Trophoblast cell (in vitro differentiated cells and primary cell): ENCODE data around the gene DNAH17.

Experiments
- DNase-seq, 2 donors: peaks; one replicate each; pipeline ENCODE4 v3.0.0-alpha.2; 2016
- H2AFZ ChIP-seq: 2 replicates; pipeline ENCODE4 v1.6.1; 2013; ENCODE audit warnings: low read length, moderate library complexity, mild to moderate bottlenecking; ENCODE audit not compliant: insufficient read depth, poor library complexity
- H2AK5ac ChIP-seq: 2 replicates; pipeline ENCODE4 v1.6.1; 2013; ENCODE audit warnings: mild to moderate bottlenecking, low read length
- H2BK120ac ChIP-seq: 2 replicates; pipeline ENCODE4 v1.6.1; 2013; ENCODE audit warnings: low read length, mild to moderate bottlenecking, moderate library complexity; ENCODE audit not compliant: insufficient read depth, poor library complexity
- H2BK12ac ChIP-seq: 2 replicates; pipeline ENCODE4 v1.6.1; 2013; ENCODE audit warnings: mild to moderate bottlenecking, low read length, moderate library complexity
- H2BK5ac ChIP-seq: 2 replicates; pipeline ENCODE4 v1.6.1; 2013; ENCODE audit warnings: low read length, low read depth, moderate library complexity, mild to moderate bottlenecking; ENCODE audit not compliant: poor library complexity
- H3K14ac ChIP-seq: 2 replicates; pipeline ENCODE4 v1.6.1; 2013; ENCODE audit warnings: mild to moderate bottlenecking, low read length
- H3K18ac ChIP-seq: 2 replicates; pipeline ENCODE4 v1.6.1; 2013; ENCODE audit warnings: mild to moderate bottlenecking, low read length
- H3K23ac ChIP-seq: 2 replicates; pipeline ENCODE4 v1.6.1; 2013; ENCODE audit warnings: low read length
- H3K27ac ChIP-seq: 2 replicates; pipeline ENCODE4 v1.5.1; 2013; ENCODE audit warnings: low read depth, mild to moderate bottlenecking, inconsistent platforms, low read length, moderate library complexity
- H3K27me3 ChIP-seq: 2 replicates; pipeline ENCODE4 v1.6.1; 2013; ENCODE audit warnings: inconsistent platforms, mild to moderate bottlenecking, low read length, moderate library complexity; ENCODE audit not compliant: insufficient read depth
- H3K36me3 ChIP-seq, 2 experiments: 1 replicate in 1 of 2; 2 replicates in 1 of 2; pipeline ENCODE4 v1.6.1; 2013; ENCODE audit warnings: low read length in 2 of 2, mild to moderate bottlenecking in 2 of 2, moderate library complexity in 1 of 2; ENCODE audit not compliant: insufficient read depth in 2 of 2, control insufficient read depth in 1 of 2
- H3K4ac ChIP-seq: 2 replicates; pipeline ENCODE4 v1.6.1; 2013; ENCODE audit warnings: low read depth, mild to moderate bottlenecking, low read length, moderate library complexity
- H3K4me1 ChIP-seq, 2 experiments: 1 replicate in 1 of 2; 2 replicates in 1 of 2; pipeline ENCODE4 v1.6.1; 2013; ENCODE audit warnings: low read length in 2 of 2, mild to moderate bottlenecking in 2 of 2, moderate library complexity in 1 of 2; ENCODE audit not compliant: insufficient read depth in 2 of 2, control insufficient read depth in 1 of 2
- H3K4me2 ChIP-seq: 2 replicates; pipeline ENCODE4 v1.6.1; 2013; ENCODE audit warnings: inconsistent platforms, mild to moderate bottlenecking, low read length, moderate library complexity
- H3K4me3 ChIP-seq: 2 replicates; pipeline ENCODE4 v1.5.1; 2013; ENCODE audit warnings: mild to moderate bottlenecking, low read depth, low read length, inconsistent platforms
- H3K79me1 ChIP-seq: one replicate; pipeline ENCODE4 v1.6.1; 2013; ENCODE audit warnings: low read length
- H3K79me2 ChIP-seq: 2 replicates; pipeline ENCODE4 v1.6.1; 2013; ENCODE audit warnings: low read length, mild to moderate bottlenecking; ENCODE audit not compliant: control insufficient read depth, insufficient read depth, poor library complexity
- H3K9ac ChIP-seq: 2 replicates; pipeline ENCODE4 v1.6.1; 2013; ENCODE audit warnings: mild to moderate bottlenecking, low read length
- H3K9me3 ChIP-seq: 2 replicates; pipeline ENCODE4 v1.6.1; 2013; ENCODE audit warnings: low read depth, mild to moderate bottlenecking, control low read depth, inconsistent platforms, low read length; ENCODE audit not compliant: insufficient read depth
- H4K12ac ChIP-seq: 2 replicates; pipeline ENCODE4 v1.6.1; 2013; ENCODE audit warnings: low read depth, mild to moderate bottlenecking, low read length, moderate library complexity
- H4K8ac ChIP-seq: 2 replicates; pipeline ENCODE4 v1.6.1; 2013; ENCODE audit warnings: low read depth, mild to moderate bottlenecking, low read length, moderate library complexity
- H4K91ac ChIP-seq: one replicate; pipeline ENCODE4 v1.6.1; 2013; ENCODE audit warnings: low read depth, mild to moderate bottlenecking, low read length, moderate library complexity
- WGBS: extraction: QIAGEN DNeasy Blood & Tissue Kit; methylation state at CpG from one replicate; pipeline ENCODE4 v1.1.7; 2013; ENCODE audit warnings: missing lambda C conversion rate; ENCODE audit not compliant: insufficient read length, insufficient coverage; ENCODE audit errors: extremely low coverage; 5-methylcytosine and 5-hydroxymethylcytosine counted together

The DNAH17 gene

DNA sequence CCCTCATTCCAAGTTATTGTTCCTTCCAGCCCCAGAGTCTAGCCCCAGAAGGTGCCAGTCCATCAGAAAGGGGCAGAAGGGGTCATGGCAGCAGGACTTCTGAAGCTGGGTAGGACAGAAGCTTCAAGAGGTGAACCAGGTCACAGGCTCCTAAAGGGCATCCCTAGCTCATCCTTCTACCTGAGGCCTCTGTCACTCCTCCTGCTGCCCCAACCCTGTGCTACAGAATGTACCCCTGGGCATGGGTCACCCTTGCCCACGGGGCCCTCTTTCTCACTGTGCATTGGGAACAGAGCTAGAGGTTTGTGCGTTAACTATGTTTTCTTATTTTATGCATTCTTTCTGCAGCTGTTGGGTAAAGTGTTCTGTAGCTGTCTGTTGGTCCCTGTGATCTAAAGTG, 46.5 kb downstream of the DNAH17 start:
- Histone ChIP-seq H3K27ac (no peak overlapping the region), H3K79me1 (no peaks in the 10 kb centered on the region), H2AFZ (no peak overlapping the region), H3K27me3 (no peaks in the 10 kb centered on the region), H2BK120ac (no peak overlapping the region), H2BK12ac (no peak overlapping the region), H3K14ac (no peak overlapping the region), H3K79me2 (no peaks in the 10 kb centered on the region), H3K9ac (no peak overlapping the region), H3K18ac (no peak overlapping the region), H3K4me1 (no peaks in the 10 kb centered on the region), H4K12ac (no peak overlapping the region), H3K9me3 (no peaks in the 10 kb centered on the region), H2AK5ac (no peak overlapping the region), H3K4ac (no peak overlapping the region), H3K4me2 (no peak overlapping the region), H4K8ac (no peak overlapping the region), H3K23ac (no peak overlapping the region), H4K91ac (no peak overlapping the region), H3K4me3 (no peak overlapping the region), H2BK5ac (no peak overlapping the region), H3K36me3 (no peaks in the 10 kb centered on the region)
- no CpG with 5 or more reads among the region's 2 CpGs for WGBS
- DNase-seq: no peak

DNA sequence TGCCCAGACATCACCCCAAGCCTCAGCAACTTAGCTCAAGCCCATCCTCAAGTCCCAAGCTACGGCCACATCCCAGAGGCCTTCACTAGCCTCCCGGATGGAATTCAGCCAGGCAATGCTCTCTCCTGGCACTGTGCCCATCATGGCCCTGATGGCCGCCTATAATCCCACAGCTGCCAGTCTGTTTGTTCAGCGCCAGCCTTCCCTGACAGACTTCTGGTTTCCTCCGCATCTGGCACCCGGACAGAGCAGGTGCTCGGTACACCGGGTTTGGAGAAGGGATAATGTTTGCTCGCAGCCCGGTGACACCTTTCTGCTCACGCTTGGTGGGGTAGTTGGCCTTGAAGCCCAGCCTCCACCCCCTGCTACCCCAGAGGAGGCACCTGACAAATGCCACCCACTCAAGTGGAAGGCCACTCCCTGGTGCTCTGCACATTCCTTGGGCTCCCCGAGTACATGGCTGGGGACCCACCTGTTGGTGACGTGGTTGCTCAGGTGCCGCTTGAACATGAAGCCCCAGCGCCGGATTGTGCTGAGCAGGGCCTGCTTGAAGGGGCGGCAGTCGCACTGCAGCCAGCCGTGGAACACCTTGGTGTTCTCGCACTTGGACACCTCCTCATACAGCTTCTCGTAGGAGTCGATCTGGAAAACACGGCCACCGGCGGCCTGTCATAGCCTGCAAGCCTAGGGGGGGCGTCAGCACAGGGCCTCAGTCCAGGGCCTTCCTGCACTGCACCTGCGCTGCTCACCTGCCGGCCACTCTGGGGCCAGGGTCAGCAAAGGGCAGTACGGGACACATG, 47.1 kb downstream of the DNAH17 start:
- Histone ChIP-seq H4K8ac (no peak overlapping the region), H3K4me1 (no peaks in the 10 kb centered on the region), H2AK5ac (no peak overlapping the region), H3K79me2 (no peaks in the 10 kb centered on the region), H3K4me2 (no peak overlapping the region), H2BK5ac (no peak overlapping the region), H2BK120ac (no peak overlapping the region), H3K4ac (no peak overlapping the region), H3K4me3 (no peak overlapping the region), H2AFZ (no peak overlapping the region), H3K27ac (no peak overlapping the region), H3K79me1 (no peaks in the 10 kb centered on the region), H4K12ac (no peak overlapping the region), H4K91ac (no peak overlapping the region), H3K27me3 (no peaks in the 10 kb centered on the region), H3K9ac (no peak overlapping the region), H3K36me3 (no peaks in the 10 kb centered on the region), H3K14ac (no peak overlapping the region), H3K18ac (no peak overlapping the region), H3K23ac (no peak overlapping the region), H3K9me3 (no peaks in the 10 kb centered on the region), H2BK12ac (no peak overlapping the region)
- no CpG with 5 or more reads among the region's 29 CpGs for whole genome bisulfite sequencing
- no peak for DNase-seq

GRCh38 chr17:78529251-78529650, 47.9 kb downstream of the DNAH17 start:
- Histone ChIP-seq H3K9ac (no peak overlapping the region), H3K4me1 (no peaks in the 10 kb centered on the region), H3K4ac (no peak overlapping the region), H3K9me3 (no peaks in the 10 kb centered on the region), H3K79me1 (no peaks in the 10 kb centered on the region), H4K12ac (no peak overlapping the region), H3K27me3 (no peaks in the 10 kb centered on the region), H3K4me2 (no peak overlapping the region), H2AFZ (no peak overlapping the region), H2BK5ac (no peak overlapping the region), H3K36me3 (no peaks in the 10 kb centered on the region), H2BK12ac (no peak overlapping the region), H2BK120ac (no peak overlapping the region), H4K91ac (no peak overlapping the region), H3K79me2 (no peaks in the 10 kb centered on the region), H3K18ac (no peak overlapping the region), H4K8ac (no peak overlapping the region), H3K27ac (no peak overlapping the region), H3K4me3 (no peak overlapping the region), H2AK5ac (no peak overlapping the region), H3K14ac (no peak overlapping the region), H3K23ac (no peak overlapping the region)
- no CpG with 5 or more reads among the region's 11 CpGs for WGBS
- DNase-seq: no peak

DNA sequence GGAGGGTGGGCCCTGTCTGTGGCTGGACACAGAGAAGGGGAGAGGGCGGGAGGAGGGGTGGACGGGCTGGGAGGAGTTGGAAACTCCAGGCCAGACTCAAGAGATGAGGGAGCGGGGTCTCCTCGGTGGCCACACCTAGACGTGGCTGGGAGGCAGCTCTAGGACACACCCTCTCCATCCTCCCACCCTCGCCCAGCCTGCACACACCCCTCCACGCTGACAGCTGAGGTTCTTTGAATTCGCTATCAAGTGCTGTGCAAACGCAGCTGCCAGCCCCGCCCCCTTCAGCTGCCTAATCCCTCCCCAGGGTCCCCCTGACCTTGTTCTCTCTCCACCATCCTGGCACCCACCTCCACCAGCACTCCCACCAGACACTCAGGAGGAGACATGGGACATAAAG, 48.7 kb downstream of the DNAH17 start:
- Histone ChIP-seq H3K18ac (no peak overlapping the region), H3K23ac (no peak overlapping the region), H3K36me3 (no peaks in the 10 kb centered on the region), H3K27me3 (no peaks in the 10 kb centered on the region), H2BK120ac (no peak overlapping the region), H2AK5ac (no peak overlapping the region), H3K4me1 (no peaks in the 10 kb centered on the region), H3K9me3 (no peaks in the 10 kb centered on the region), H3K9ac (no peak overlapping the region), H3K79me1 (no peaks in the 10 kb centered on the region), H3K4me2 (no peak overlapping the region), H2BK12ac (no peak overlapping the region), H4K8ac (no peak overlapping the region), H3K4ac (no peak overlapping the region), H3K4me3 (no peak overlapping the region), H2BK5ac (no peak overlapping the region), H3K14ac (no peak overlapping the region), H3K79me2 (no peaks in the 10 kb centered on the region), H2AFZ (no peak overlapping the region), H3K27ac (no peak overlapping the region), H4K91ac (no peak overlapping the region), H4K12ac (no peak overlapping the region)
- no CpG with 5 or more reads among the region's 10 CpGs for WGBS
- no peak for DNase-seq
